Measurements from ENCODE around the gene UAP1L1.
"Not testable (repeated sequence)": the region's sequence is repeated elsewhere in the genome, so short reads cannot be mapped to it uniquely, and the experiment has no call there.

UAP1L1 gene

GRCh38 chr9:137116728-137117127, 39.4 kb downstream of the UAP1L1 start:
- no peak for DNase-seq

GRCh38 chr9:137117269-137117731, 40.0 kb downstream of the UAP1L1 start:
- no peak for DNase-seq

- DNase-seq: not testable (repeated sequence)
Observed at GRCh38 chr9:137118092-137118603, 40.8 kb downstream of the UAP1L1 start.

GRCh38 chr9:137121927-137122795, 44.8 kb downstream of the UAP1L1 start:
- not testable (repeated sequence) for DNase-seq

- not testable (repeated sequence) for DNase-seq
Observed at GRCh38 chr9:137122796-137123467, 45.6 kb downstream of the UAP1L1 start.

GRCh38 chr9:137123468-137123837, 46.1 kb downstream of the UAP1L1 start:
- no peak for DNase-seq

- DNase-seq: not testable (repeated sequence)
Observed at GRCh38 chr9:137123952-137124462, 46.7 kb downstream of the UAP1L1 start.

GRCh38 chr9:137126786-137127185, 49.5 kb downstream of the UAP1L1 start:
- DNase-seq: no peak

GRCh38 chr9:137127301-137128157, 50.2 kb downstream of the UAP1L1 start:
- DNase-seq: peak; percentile 16

GRCh38 chr9:137128158-137128861, 51.0 kb downstream of the UAP1L1 start:
- no peak for DNase-seq

GRCh38 chr9:137128862-137129455, 51.6 kb downstream of the UAP1L1 start:
- no peak for DNase-seq

- peak; percentile 87 for DNase-seq
Observed at GRCh38 chr9:137129456-137130175, 52.3 kb downstream of the UAP1L1 start.

GRCh38 chr9:137130176-137130755, 52.9 kb downstream of the UAP1L1 start:
- DNase-seq: no peak
